ENCODE data around the gene TJP1.
A peak's percentile ranks its signal among the peaks of the same experiment; 100 is the strongest.

TJP1 gene

DNA sequence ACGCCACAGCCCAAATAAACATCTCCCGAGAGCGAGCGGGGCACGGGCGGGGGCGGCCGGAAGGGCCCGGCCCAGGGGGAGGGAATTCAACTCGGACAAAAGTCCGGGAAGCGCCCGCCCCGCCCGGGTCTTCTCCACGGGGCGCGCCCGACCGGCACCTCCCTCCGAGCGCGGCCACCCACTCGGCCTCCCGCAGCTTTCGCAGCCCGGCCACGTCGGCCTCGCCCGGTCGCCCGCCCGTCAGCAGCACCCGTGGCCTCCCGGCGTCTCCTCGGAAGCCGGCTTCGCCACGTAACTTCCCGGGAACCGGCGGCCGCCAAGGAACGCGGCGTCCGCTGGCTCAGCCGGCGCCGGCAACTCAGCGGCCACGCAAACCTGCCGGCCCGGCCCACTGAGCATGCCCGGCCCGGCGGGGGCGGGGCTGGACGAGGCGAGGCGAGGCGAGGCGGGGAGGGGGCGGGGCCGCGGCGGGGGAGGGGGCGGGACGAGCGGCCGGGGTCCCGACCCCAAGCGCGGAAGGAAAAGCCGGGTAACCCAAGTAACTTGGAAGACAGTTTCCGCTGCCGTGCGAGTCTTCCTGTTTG lies at the start of gene TJP1:
Gene TJP1 (minus strand): TSS at position 369 of the 584 bp plus-strand sequence. CDS start 440 bp downstream, outside the sequence.
- peak within 1 kb of the TSS; percentile 81 to 85 for H3K4me3 ChIP-seq
- no peaks in the 10 kb centered on the region for H3K9me3 ChIP-seq
- H3K27ac ChIP-seq: peak within 1 kb of the TSS; percentile 90 to 95
- peak; percentile 75 to 85 for DNase-seq
- peaks cover 0 to 46% (median 9%) of the 10 kb centered on the region in 4 donors for H3K4me1 ChIP-seq
- TF ChIP-seq, protein P1, sequence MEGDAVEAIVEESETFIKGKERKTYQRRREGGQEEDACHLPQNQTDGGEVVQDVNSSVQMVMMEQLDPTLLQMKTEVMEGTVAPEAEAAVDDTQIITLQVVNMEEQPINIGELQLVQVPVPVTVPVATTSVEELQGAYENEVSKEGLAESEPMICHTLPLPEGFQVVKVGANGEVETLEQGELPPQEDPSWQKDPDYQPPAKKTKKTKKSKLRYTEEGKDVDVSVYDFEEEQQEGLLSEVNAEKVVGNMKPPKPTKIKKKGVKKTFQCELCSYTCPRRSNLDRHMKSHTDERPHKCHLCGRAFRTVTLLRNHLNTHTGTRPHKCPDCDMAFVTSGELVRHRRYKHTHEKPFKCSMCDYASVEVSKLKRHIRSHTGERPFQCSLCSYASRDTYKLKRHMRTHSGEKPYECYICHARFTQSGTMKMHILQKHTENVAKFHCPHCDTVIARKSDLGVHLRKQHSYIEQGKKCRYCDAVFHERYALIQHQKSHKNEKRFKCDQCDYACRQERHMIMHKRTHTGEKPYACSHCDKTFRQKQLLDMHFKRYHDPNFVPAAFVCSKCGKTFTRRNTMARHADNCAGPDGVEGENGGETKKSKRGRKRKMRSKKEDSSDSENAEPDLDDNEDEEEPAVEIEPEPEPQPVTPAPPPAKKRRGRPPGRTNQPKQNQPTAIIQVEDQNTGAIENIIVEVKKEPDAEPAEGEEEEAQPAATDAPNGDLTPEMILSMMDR (IDR thresholded peaks at IDR 0.05): no peak
- H3K27me3 ChIP-seq: no peaks in the 10 kb centered on the region
- intact Hi-C loops (cut with DNase I; ENCODE audit: low total_unique reads): loop anchor here (5.0 kb wide), 1 partner anchor 50 kb away; no protein-coding TSS in a partner anchor
- H3K36me3 ChIP-seq: no peaks in the 10 kb centered on the region

- no peaks in the 10 kb centered on the region for H3K9me3 ChIP-seq
- H3K4me3 ChIP-seq: peak overlapping the region; percentile 28 to 30
- H3K36me3 ChIP-seq: no peaks in the 10 kb centered on the region
- H3K4me1 ChIP-seq: peaks cover 0 to 75% (median 24%) of the 10 kb centered on the region in 4 donors
- peak; percentile 79 to 97 for DNase-seq
- intact Hi-C loops (cut with DNase I; ENCODE audit: low total_unique reads): loop anchor here (5.0 kb wide), 1 partner anchor 49 kb away; the partner anchor contains the start of gene TJP1
- TF ChIP-seq, protein P1 (IDR thresholded peaks at IDR 0.05): no peak
- no peaks in the 10 kb centered on the region for H3K27me3 ChIP-seq
- peak overlapping the region; percentile 88 to 89 for H3K27ac ChIP-seq
Measured at GRCh38 chr15:29871401-29871800, 49.1 kb upstream of the TJP1 start.

GRCh38 chr15:29870495-29871151 lies 48.4 kb upstream of the TJP1 start:
- H3K27me3 ChIP-seq: no peaks in the 10 kb centered on the region
- TF ChIP-seq, protein P1 (IDR thresholded peaks at IDR 0.05): no peak
- H3K36me3 ChIP-seq: no peaks in the 10 kb centered on the region
- H3K27ac ChIP-seq: peak overlapping the region; percentile 88 to 89
- peak in 1 of 2 donors; percentile 77 for DNase-seq
- H3K4me1 ChIP-seq: peaks cover 0 to 82% (median 24%) of the 10 kb centered on the region in 4 donors
- no peaks in the 10 kb centered on the region for H3K9me3 ChIP-seq
- H3K4me3 ChIP-seq: peak overlapping the region; percentile 28 to 30
- intact Hi-C loops (cut with DNase I; ENCODE audit: low total_unique reads): loop anchor here (5.0 kb wide), 1 partner anchor 48 kb away; the partner anchor contains the start of gene TJP1

DNA sequence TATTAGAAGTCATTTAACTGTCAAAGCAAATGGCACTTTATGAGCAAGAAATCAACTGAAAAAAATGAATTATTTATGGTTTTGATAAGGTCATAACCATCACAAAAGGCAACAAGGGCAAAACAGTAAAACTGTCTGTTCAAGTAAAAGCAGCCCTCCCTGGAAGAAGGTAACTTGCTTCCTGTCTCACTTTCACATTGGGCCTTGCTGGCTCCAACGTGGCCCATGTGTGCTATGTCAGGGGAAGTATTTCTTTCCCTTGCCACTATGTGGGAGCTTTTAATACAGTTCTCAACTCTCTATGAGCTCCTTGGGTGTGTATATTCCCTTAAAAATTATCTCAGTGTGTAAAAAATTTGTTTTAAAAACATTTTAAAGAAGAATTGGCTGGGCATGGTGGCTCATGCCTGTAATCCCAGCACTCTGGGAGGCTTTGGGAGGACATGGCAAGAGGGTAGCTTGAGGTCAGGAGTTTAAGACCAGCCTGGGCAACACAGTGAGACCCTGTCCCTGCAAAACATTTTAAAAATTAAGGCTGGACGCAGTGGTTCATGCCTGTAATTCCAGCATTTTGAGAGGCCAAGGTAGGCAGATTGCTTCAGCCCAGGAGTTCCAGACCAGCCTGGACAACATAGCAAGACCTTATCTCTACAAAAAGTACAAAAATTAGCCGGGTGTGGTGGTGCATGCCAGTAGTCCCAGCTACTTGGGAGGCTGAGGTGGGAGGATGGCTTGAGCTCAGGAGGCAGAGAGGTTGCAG lies 45.2 kb upstream of the TJP1 start:
- Histone ChIP-seq H3K36me3 (no peaks in the 10 kb centered on the region), H3K27ac (peak overlapping the region; percentile 32 to 89), H3K4me1 (peaks cover 0 to 81% (median 19%) of the 10 kb centered on the region in 4 donors), H3K9me3 (no peaks in the 10 kb centered on the region), H3K4me3 (no peak overlapping the region), H3K27me3 (no peaks in the 10 kb centered on the region)
- TF ChIP-seq, protein P1 (IDR thresholded peaks at IDR 0.05): no peak
- no peak for DNase-seq
- intact Hi-C loops (cut with DNase I; ENCODE audit: low total_unique reads): no loop called here

DNA sequence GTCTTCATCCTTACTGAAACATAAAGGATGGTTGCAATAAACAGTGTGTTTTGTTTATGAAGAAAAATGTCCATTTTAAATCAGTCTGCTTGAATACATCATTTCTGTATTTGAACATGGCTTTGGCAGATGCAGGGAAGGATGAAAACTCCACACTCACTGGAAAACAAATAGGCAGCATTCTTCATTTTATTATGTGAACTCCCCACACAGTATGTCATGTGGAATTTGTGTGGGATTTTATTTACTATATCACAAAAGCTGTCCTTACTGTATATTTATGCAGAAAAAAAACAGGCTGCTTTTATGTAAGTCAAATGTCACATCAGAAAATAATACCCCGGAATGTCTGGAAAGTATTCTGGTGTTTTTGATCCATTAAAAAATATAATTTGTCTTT lies 44.1 kb upstream of the TJP1 start:
- Histone ChIP-seq H3K27ac (peak overlapping the region; percentile 32 to 89), H3K36me3 (no peaks in the 10 kb centered on the region), H3K27me3 (no peaks in the 10 kb centered on the region), H3K9me3 (no peaks in the 10 kb centered on the region), H3K4me3 (no peak overlapping the region), H3K4me1 (peaks cover 0 to 73% (median 16%) of the 10 kb centered on the region in 4 donors)
- intact Hi-C loops (cut with DNase I; ENCODE audit: low total_unique reads): no loop called here
- no peak for DNase-seq
- TF ChIP-seq, protein P1 (IDR thresholded peaks at IDR 0.05): no peak

Measured in tibial artery (tissue), 4 donors.